Measurements from ENCODE around the gene GABRB3. TPM values are rescaled to one million over a fixed set of nuclear protein-coding genes. Genes with fewer than 3 reads are reported as not detected.

Gene GABRB3
- total RNA-seq, 1 donor from 2014 or later: 1.5 TPM

DNA sequence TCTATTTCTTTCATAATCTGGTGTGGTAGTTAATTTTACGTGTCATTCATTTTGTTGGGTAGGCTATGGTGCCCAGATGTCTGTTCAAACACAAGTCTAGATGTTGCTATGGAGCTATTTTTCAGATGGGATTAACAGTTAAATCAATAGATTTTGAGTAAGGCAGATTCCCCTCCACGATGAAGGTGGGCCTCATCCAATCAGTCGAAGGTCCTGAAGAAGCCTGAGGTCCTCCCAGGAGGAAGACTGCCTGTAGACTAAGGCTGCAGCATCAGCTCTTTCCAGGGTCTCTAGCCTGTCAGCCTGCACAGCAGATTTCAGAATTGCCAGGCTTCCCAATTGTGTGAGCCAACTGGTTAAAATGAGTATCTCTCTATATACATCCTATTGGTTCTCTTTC, 92.9 kb downstream of the GABRB3 start:
- no peak for DNase-seq (ENCODE audit: low spot score)

GRCh38 chr15:26676115-26676514, 96.8 kb downstream of the GABRB3 start:
- no peak for DNase-seq (ENCODE audit: low spot score)

DNA sequence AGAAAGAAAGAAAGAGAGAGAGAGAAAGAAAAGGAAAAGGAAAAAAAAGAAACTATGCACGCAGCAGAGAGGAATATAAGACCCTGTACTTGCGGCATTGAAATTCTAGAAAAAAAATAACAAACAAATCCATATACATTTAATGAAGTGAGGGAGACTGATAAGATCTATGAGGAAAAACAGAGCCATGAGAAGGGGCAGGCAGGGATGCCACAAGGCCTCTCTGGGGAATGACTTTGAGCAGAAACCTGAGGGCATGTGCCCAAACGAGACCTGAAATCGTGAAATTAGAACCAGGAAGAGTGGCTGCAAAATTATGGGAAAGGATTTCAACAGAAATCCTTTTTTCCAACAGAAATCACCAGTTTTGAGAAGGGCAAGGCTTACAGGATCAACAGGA, 98.4 kb downstream of the GABRB3 start:
- DNase-seq (ENCODE audit: low spot score): no peak

- no peak for DNase-seq (ENCODE audit: low spot score)
These were observed 99.4 kb downstream of the GABRB3 start for GRCh38 chr15:26673445-26673844.

GRCh38 chr15:26670116-26670515, 102.8 kb downstream of the GABRB3 start:
- DNase-seq (ENCODE audit: low spot score): no peak

GRCh38 chr15:26667222-26667988, 105.5 kb downstream of the GABRB3 start:
- no peak for DNase-seq (ENCODE audit: low spot score)

DNA sequence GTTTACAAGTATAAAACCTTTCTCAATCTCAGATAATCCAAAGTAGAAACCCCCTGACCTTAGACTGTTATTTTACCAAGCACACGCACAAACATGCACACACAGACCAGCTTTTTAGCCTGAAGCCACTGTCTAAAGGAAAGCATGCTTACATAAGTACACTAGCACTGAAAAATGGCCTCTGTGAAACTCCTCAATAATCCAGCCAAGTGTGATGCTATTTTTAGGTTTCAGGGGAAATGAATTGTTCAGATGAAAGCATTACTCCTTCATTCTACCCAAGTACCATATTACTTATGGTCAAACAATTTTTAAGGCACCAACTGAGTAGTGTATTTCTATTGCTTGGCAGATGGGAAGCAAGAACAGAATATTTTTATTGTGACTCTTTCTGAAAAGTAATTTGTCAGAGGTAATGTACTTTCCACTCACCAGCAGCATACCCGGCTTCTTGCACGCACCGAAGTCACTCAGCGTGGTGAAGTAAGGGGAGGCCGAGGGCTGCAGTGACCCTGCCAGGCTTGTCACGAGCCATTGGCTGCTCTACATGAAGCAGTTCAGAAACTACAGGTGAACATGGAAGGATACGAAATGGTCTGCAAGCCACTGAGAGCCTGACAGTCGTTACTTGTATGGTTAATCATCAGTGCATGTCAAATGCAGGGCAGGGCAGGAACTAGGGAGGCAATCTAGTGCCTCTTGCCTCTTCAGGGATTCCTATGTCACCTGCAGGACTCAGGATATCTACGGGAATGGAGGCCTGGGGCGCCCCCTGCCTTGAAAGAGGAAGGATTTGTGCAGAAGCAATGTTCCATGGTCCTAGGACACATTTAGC, 106.7 kb downstream of the GABRB3 start:
- no peak for DNase-seq (ENCODE audit: low spot score)

- DNase-seq (ENCODE audit: low spot score): no peak
These were observed 110.6 kb downstream of the GABRB3 start for GRCh38 chr15:26662283-26662682.

- DNase-seq (ENCODE audit: low spot score): no peak
These were observed 111.1 kb downstream of the GABRB3 start for GRCh38 chr15:26661748-26662147.

DNA sequence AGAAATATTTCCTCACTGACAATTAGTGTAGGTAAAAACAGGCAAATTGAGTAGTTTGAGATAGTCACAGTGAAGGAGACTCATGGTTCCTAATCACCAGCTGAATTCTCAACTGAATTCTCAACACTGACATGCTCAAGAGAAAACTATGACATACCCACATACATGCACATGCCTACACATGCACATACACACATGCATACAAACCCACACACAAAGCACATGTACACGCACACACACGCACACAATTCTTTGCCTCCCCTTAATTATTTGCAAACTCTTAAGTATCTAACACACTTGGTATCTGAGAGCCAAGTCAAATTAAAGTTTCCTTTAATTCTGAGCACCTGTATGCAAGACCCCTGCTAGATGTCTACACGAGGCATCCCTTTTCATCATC, 111.8 kb downstream of the GABRB3 start:
- no peak for DNase-seq (ENCODE audit: low spot score)

- DNase-seq (ENCODE audit: low spot score): no peak
These were observed 112.6 kb downstream of the GABRB3 start for GRCh38 chr15:26660241-26660640.

GRCh38 chr15:26658290-26658689, 114.6 kb downstream of the GABRB3 start:
- no peak for DNase-seq (ENCODE audit: low spot score)

- DNase-seq (ENCODE audit: low spot score): no peak
These were observed 116.8 kb downstream of the GABRB3 start for GRCh38 chr15:26656080-26656479.

DNA sequence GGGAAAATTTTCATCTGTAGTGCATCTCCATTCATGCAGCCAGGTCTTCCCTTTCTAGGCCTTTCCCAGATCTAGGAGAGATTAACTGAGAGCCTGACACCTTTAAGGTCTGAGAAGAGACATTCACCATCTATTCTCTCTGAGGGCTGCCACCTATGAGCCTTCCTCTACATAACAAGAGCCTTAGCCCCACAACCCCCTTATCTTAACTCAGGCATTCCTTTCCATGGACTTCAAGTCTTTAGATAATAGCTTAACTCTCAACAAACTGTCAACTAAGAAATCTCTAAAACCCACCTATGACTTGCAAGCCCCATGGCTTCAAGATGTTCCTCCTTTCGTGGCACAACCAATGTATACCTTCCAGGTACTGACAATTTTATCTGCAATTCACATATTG, 121.0 kb downstream of the GABRB3 start:
- DNase-seq (ENCODE audit: low spot score): no peak

GRCh38 chr15:26648676-26649075, 124.2 kb downstream of the GABRB3 start:
- no peak for DNase-seq (ENCODE audit: low spot score)

- no peak for DNase-seq (ENCODE audit: low spot score)
These were observed 127.9 kb downstream of the GABRB3 start for GRCh38 chr15:26644948-26645347.

DNA sequence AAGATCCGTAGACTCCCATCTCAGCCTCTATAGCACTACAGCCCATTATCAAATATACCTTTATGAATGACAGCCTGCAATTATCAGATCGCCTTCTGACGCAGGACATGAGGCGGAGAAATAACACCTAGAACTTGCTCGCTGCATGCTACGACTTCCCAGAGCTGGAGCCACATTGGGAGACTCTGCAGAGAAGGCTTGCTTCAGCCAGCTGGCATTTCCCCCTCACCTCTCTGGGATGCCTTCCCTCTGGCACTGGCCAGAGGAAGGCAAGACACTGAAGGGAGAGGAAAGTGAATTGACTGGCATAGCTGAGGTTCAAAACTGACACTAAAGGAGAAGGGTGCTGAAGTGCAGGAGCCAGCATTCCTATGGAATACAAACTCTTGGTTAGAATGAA, 131.7 kb downstream of the GABRB3 start:
- DNase-seq (ENCODE audit: low spot score): no peak

DNA sequence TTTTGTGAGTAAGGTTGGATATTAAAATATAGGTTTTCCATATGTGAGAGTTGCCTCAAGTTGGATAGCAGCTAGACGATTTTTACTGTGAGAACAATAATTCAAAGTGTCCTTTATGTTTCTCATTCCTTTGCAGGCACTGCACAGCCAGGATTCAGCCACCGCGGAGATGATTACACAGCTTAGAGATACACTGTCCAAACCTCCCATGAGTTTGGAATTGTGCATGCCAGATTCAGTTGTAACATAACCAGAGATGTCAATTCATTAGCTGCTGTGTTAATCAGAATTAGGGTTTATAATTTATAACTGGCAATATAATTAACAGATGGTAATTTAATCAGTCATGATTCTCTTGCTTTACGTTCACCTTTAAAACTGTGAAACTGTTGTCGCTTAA, 132.3 kb downstream of the GABRB3 start:
- DNase-seq (ENCODE audit: low spot score): no peak

DNA sequence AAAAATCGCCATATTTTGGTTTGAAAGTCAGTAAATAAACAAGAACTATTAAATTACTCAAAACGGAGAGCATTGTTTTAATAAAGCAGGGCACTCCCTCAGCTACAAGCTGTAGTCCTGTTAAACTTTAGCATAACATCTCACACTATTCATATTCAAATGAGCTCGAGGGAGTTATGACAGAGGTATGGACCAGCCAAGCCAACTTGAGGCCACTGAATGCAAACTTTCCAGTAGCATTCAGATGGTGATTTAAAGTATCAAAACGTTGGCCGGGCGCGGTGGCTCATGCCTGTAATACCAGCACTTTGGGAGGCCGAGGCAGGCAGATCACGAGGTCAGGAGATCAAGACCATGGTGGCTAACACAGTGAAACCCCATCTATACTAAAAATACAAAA, 132.9 kb downstream of the GABRB3 start:
- DNase-seq (ENCODE audit: low spot score): no peak

DNA sequence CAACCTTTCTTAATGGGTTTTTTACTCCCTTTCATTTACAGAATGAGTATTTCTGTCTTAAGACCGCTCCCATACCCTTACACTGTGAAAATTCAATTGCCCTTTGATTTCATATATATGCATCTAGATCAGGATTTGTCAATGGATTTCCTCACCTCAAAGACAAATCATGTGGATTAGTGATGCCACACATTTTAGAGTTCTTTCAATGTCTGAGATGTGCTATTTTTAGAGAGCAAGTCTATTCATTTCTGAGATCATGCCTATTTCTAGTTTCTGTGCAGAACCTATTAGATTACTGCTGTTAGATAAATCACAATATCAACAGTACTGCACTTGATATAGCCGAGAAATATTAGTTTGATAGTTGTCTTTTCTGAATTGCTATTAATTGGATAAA, 137.3 kb downstream of the GABRB3 start:
- no peak for DNase-seq (ENCODE audit: low spot score)

GRCh38 chr15:26635105-26635504, 137.8 kb downstream of the GABRB3 start:
- DNase-seq (ENCODE audit: low spot score): no peak

DNA sequence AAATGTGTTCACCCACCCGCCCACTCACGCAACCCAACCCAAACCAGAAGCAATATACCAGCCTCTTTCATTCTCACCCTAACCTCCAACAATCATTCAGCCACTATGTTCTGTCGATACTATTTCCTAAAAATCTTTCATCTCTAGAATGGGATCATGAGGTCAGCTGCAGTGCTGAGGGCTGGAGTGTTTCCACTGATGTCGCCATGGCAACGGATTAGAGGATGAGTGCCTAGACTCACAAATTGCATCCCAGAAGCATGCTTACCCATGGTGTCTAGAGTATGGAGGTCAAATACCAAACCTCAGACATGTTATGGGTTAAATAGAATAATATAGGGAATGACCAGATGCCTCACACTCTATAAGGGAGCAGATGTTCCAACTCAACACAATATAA, 138.5 kb downstream of the GABRB3 start:
- DNase-seq (ENCODE audit: low spot score): no peak

- DNase-seq (ENCODE audit: low spot score): no peak
These were observed 140.4 kb downstream of the GABRB3 start for GRCh38 chr15:26632500-26632899.
